ENCODE results near the gene KDELR1. TPM values are rescaled to one million over a fixed set of nuclear protein-coding genes. Genes with fewer than 3 reads are reported as not detected.

KDELR1 gene
- total and polyA plus RNA-seq, 9 of the 15 experiments (the other 6 are each of a cell fraction or from before 2014, with no cell fraction given) = 6.1 to 165 (median 58.5) TPM

GRCh38 chr19:48418317-48419064 is 27.1 kb upstream of the KDELR1 start (continued):
- no peak for TF ChIP-seq HMGXB4 (CRISPR knock-in tag; IDR thresholded peaks at IDR 0.05)
- 0 out of 4 replicates have a peak, but pooled peaks of 1 of the 2 experiments have one; percentile 18 for TF ChIP-seq FOXK2 (conservative IDR thresholded peaks at IDR 0.05 in 1 of 2, IDR thresholded peaks at IDR 0.05 in 1 of 2; ENCODE audit: low read depth in 2 of 2)
- no peak for TF ChIP-seq HES1 (IDR thresholded peaks at IDR 0.05; ENCODE audit: low read depth)
- TF ChIP-seq TSC22D4 (tag; IDR thresholded peaks at IDR 0.05) = no peak
- no peak for TF ChIP-seq NR0B1 (IDR thresholded peaks at IDR 0.05; ENCODE audit: partially characterized antibody)
- TF ChIP-seq SMAD3 (CRISPR knock-in tag; conservative IDR thresholded peaks at IDR 0.05) = no peak
- TF ChIP-seq BCOR (IDR thresholded peaks at IDR 0.05) = no peak
- TF ChIP-seq TBL1XR1 (IDR thresholded peaks at IDR 0.05; ENCODE audit: low read length in 2 of 2) = no peak
- TF ChIP-seq ZNF431 (CRISPR knock-in tag; IDR thresholded peaks at IDR 0.05) = no peak
- TF ChIP-seq SRSF1 (IDR thresholded peaks at IDR 0.05; ENCODE audit: low read depth, low read length) = no peak
- no peak for TF ChIP-seq ZNF124 (CRISPR knock-in tag; IDR thresholded peaks at IDR 0.05)
- no peak for TF ChIP-seq RB1 (IDR thresholded peaks at IDR 0.05; ENCODE audit: low read depth)
- peak; percentile 41; the same call in 1 of the 2 replicates for TF ChIP-seq GABPA (tag; conservative IDR thresholded peaks at IDR 0.05; ENCODE audit: low read depth)
- TF ChIP-seq ZNF75A (CRISPR knock-in tag; IDR thresholded peaks at IDR 0.05) = no peak
- no peak for TF ChIP-seq CHD4 (IDR thresholded peaks at IDR 0.05; ENCODE audit: insufficient read depth, insufficient replicate concordance, low read depth, low read length, poor library complexity, severe bottlenecking)
- TF ChIP-seq ETV1 (tag; conservative IDR thresholded peaks at IDR 0.05; ENCODE audit: low read depth) = no peak
- TF ChIP-seq TARDBP (IDR thresholded peaks at IDR 0.05) = no peak
- no peak for TF ChIP-seq ZNF324 (CRISPR knock-in tag; IDR thresholded peaks at IDR 0.05)
- no peak for TF ChIP-seq ZNF143 (CRISPR knock-in tag; IDR thresholded peaks at IDR 0.05)
- no peak for TF ChIP-seq CAMTA2 (CRISPR knock-in tag; conservative IDR thresholded peaks at IDR 0.05)
- no peak for TF ChIP-seq SAFB (IDR thresholded peaks at IDR 0.05; ENCODE audit: borderline replicate concordance, low read depth, low read length)
- no peak for TF ChIP-seq NFATC3 (IDR thresholded peaks at IDR 0.05)
- TF ChIP-seq ZZZ3 (IDR thresholded peaks at IDR 0.05) = no peak
- no peak for TF ChIP-seq SAFB2 (IDR thresholded peaks at IDR 0.05; ENCODE audit: borderline replicate concordance, low read depth, low read length, severe bottlenecking)
- no peak for TF ChIP-seq XRCC5 (IDR thresholded peaks at IDR 0.05; ENCODE audit: low read depth, low read length)

Measured in K562 (cell line).